Effector CD8-positive, alpha-beta T cell (primary cell): Measurements from ENCODE around the gene DCAF4.

Experiments
- DNase-seq: peaks from one replicate; lab custom pipeline; 2025; lab: John Stamatoyannopoulos, UW

The DCAF4 gene

GRCh38 chr14:72894623-72895378 is 31.5 kb upstream of the DCAF4 start:
- DNase-seq = no peak

GRCh38 chr14:72898448-72898847 is 27.8 kb upstream of the DCAF4 start:
- no peak for DNase-seq

- no peak for DNase-seq
These were observed 24.9 kb upstream of the DCAF4 start for GRCh38 chr14:72901361-72901760.

- DNase-seq = no peak
These were observed 23.3 kb upstream of the DCAF4 start for GRCh38 chr14:72902801-72903530.

- no peak for DNase-seq
These were observed 22.5 kb upstream of the DCAF4 start for GRCh38 chr14:72903716-72904115.

GRCh38 chr14:72904218-72904617 is 22.0 kb upstream of the DCAF4 start:
- no peak for DNase-seq

- DNase-seq = peak; percentile 34
These were observed 21.3 kb upstream of the DCAF4 start for GRCh38 chr14:72904840-72905561.

- DNase-seq = no peak
These were observed 19.9 kb upstream of the DCAF4 start for GRCh38 chr14:72906316-72906715.

GRCh38 chr14:72906879-72907278 is 19.4 kb upstream of the DCAF4 start:
- no peak for DNase-seq

GRCh38 chr14:72907886-72908285 is 18.4 kb upstream of the DCAF4 start:
- DNase-seq = no peak

GRCh38 chr14:72909163-72909562 is 17.1 kb upstream of the DCAF4 start:
- no peak for DNase-seq

GRCh38 chr14:72913809-72914208 is 12.5 kb upstream of the DCAF4 start:
- DNase-seq = no peak

- DNase-seq = no peak
These were observed 10.1 kb upstream of the DCAF4 start for GRCh38 chr14:72916174-72916573.

- DNase-seq = no peak
These were observed 9.0 kb upstream of the DCAF4 start for GRCh38 chr14:72917094-72917802.

GRCh38 chr14:72920008-72920407 is 6.3 kb upstream of the DCAF4 start:
- DNase-seq = no peak

GRCh38 chr14:72921396-72921795 is 4.9 kb upstream of the DCAF4 start:
- no peak for DNase-seq

- no peak for DNase-seq
These were observed 1.9 kb upstream of the DCAF4 start for GRCh38 chr14:72924337-72924736.

GRCh38 chr14:72925171-72925759 is 999 bp upstream of the DCAF4 start:
- DNase-seq = no peak

GRCh38 chr14:72925815-72926291 is 411 bp upstream of the DCAF4 start:
- DNase-seq = no peak

- no peak for DNase-seq
These were observed 2.6 kb downstream of the DCAF4 start for GRCh38 chr14:72928872-72929271.

GRCh38 chr14:72929316-72930080 is 3.2 kb downstream of the DCAF4 start:
- DNase-seq = no peak
